HFF-Myc (cell line): Measurements from ENCODE around the gene AQR.
"Not testable (repeated sequence)": the region's sequence is repeated elsewhere in the genome, so short reads cannot be mapped to it uniquely, and the experiment has no call there.

ENCODE experiments used
- DNase-seq: peaks from one replicate; pipeline ENCODE4 v3.0.0-alpha.2; 2011; ENCODE audit warnings: low read depth; ENCODE audit errors: extremely low read depth
- H3K4me3 ChIP-seq: replicated peaks from 2 replicates; pipeline ENCODE4 v1.5.1; 2011; ENCODE audit warnings: low read depth, mild to moderate bottlenecking, control low read depth, low read length
- TF ChIP-seq, protein P1 (sequence below): IDR thresholded peaks from 2 replicates; pipeline ENCODE4 v1.5.1; 2012; ENCODE audit warnings: mild to moderate bottlenecking, low read depth, low read length, control low read depth; ENCODE audit errors: missing control alignments

The AQR gene

DNA sequence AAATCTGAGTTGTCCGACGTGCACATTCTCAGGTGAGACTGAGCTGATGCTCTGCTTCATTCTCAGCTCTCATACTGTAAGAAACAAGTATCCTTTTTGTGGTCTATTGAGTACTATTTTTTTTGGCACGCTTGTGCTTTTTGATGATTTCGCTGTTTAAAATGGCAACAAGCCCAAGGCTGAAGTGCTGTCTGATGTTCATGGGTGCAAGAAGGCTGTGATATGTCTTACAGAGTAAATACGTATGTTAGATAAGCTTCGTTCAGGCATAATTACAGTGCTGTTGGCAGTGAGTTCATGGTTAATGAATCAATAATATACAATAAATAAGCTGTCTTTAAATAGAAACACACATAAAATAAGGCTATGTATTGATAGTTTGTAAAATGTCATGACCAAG, 27.2 kb downstream of the AQR start:
- TF ChIP-seq, protein P1, sequence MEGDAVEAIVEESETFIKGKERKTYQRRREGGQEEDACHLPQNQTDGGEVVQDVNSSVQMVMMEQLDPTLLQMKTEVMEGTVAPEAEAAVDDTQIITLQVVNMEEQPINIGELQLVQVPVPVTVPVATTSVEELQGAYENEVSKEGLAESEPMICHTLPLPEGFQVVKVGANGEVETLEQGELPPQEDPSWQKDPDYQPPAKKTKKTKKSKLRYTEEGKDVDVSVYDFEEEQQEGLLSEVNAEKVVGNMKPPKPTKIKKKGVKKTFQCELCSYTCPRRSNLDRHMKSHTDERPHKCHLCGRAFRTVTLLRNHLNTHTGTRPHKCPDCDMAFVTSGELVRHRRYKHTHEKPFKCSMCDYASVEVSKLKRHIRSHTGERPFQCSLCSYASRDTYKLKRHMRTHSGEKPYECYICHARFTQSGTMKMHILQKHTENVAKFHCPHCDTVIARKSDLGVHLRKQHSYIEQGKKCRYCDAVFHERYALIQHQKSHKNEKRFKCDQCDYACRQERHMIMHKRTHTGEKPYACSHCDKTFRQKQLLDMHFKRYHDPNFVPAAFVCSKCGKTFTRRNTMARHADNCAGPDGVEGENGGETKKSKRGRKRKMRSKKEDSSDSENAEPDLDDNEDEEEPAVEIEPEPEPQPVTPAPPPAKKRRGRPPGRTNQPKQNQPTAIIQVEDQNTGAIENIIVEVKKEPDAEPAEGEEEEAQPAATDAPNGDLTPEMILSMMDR, result no peak
- no peak overlapping the region for H3K4me3 ChIP-seq
- no peak for DNase-seq

DNA sequence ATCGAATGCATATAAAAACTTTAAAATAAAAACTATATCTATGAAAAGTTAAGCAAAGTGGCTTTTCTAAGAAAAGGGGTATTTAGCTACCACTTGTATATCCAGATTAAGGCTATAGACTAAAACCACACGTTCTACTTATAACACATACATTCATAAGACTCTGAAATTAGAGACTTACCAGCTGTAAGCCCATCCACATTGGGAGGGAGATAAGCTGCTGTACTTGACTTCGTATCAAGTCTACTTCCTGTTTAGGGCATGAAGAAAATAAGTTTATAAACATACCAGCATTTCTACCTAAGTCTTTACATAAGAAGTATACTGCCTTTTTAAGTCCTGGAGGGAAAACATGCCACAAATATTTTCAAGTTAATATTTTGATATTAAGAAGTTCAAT, 27.7 kb downstream of the AQR start:
- H3K4me3 ChIP-seq, result no peak overlapping the region
- DNase-seq, result no peak

DNA sequence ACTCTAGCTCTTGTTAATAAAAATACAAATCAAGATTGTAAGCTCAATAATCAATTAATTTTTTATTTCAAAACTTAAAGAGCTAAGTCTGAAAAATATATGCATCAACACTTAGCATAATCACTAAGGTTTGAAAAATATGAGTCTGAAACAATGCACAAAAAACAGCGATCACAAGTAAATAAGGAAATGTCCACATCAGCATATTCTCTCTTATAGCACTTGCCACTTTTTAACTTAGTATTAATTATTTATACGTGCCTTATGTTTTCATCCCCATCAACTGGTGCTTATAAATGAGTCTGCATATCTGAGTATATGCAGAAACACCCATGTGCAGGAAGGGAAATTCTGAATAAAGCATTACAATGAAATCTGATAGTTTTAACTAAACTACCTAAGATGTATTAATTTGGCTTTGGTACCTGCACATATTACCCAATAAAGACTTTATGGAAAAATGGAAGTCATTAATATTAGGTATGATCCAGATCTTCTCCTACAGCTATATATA, 28.3 kb downstream of the AQR start:
- no peak overlapping the region for H3K4me3 ChIP-seq
- no peak for DNase-seq
- TF ChIP-seq, protein P1, result no peak

More for the DNA sequence above, 27.7 kb downstream of the AQR start:
- TF ChIP-seq, protein P1, result no peak

DNA sequence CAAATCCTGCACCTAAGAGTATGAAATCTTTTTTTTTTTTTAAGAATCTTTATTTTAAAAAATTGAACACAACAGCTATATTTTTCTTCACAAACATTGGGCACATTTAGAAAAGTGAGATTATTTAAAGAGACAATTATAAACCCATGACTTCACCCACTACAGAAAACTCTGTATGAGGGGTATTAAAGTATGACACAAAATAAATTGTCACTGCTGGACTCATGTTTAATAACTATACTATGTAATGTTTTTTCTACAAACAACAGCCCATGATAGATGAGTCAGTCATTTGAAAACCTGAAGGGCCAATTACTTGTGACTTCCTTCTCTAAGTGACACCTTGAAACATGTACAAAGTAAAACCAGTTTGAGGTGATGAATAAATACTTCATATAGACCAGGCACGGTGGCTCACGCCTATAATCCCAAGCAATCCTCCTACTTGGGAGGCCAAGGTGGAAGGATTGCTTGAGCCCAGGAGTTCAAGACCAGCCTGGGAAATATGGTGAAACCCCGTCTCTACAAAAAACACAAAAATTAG, 36.0 kb downstream of the AQR start:
- no peak for DNase-seq
- TF ChIP-seq, protein P1, result no peak
- no peak overlapping the region for H3K4me3 ChIP-seq

DNA sequence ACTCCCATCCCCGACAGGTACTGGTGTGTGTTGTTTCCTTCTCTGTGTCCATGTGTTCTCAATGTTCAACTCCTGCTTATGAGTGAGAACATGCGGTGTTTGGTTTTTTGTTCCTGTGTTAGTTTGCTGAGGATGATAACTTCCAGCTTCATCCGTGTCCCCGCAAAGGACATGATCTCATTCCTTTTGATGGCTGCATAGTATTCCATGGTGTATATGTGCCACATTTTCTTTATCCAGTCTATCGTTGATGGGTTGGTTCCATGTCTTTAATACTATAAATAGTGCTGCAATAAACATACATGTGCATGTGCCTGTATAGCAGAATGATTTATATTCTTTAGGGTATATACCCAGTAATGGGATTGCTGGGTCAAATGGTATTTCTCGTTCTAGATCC, 41.2 kb downstream of the AQR start:
- H3K4me3 ChIP-seq, DNase-seq: not testable (repeated sequence)

DNA sequence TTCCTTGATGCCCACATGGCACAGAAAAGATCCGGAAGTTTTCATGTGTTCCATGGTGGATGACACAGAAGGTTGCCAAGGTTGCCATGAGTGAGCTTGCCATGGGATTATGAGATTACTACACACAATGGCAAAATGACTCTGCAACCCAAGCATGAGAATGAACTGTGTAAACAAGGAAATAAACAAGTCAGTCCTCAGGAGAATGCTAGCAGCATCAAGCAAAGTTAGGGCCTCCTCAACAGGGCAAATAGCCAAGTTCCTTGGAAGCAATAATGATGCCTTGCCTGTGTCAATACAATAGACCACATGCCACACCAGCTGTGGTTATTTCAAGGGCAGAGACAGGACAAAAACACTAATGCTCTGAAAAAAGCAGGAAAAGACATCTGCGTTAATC, 41.8 kb downstream of the AQR start:
- no peak overlapping the region for H3K4me3 ChIP-seq
- no peak for DNase-seq
- TF ChIP-seq, protein P1, result no peak

DNA sequence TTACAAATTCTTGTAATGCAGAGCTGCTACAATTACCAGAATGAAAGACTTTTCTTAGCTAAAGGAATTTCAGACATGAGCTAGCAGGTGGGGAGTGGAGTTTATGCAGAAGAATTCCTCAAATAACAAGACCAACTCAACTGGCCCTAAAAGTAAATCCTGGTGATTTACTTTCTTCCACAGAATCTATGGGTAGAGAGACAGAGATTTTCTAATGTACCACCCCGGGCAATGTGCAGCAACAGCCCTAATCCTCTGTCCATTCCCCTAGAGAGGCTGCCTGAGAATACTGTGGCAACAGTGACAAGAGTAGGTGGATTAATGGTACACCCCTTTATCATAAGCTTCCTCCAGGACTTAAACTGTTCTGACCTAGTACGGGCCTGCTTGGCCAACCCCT, 55.2 kb downstream of the AQR start:
- TF ChIP-seq, protein P1, result no peak
- no peak overlapping the region for H3K4me3 ChIP-seq
- DNase-seq, result no peak
